Tibial artery (tissue), 4 donors: ENCODE data around the gene GATA5.
"Not testable (repeated sequence)": the region's sequence is repeated elsewhere in the genome, so short reads cannot be mapped to it uniquely, and the experiment has no call there.

Experiments used
- DNase-seq, 2 donors: peaks; one replicate each; pipeline ENCODE4 v3.0.0-alpha.2; 2019
- H3K27ac ChIP-seq, 2 donors: fragments of 200-600 bp; sonication (generic) in 1 of 2; 1 replicate in 1 of 2; 2 replicates in 1 of 2; pipeline ENCODE4 v1.5.1; 2018 to 2019; ENCODE audit warnings: mild to moderate bottlenecking in 1 of 2
- H3K27me3 ChIP-seq, 2 donors: fragments of 200-600 bp; sonication (generic) in 1 of 2; one replicate each; pipeline versions ENCODE4 v1.5.1 to v1.6.0; 2016 to 2019
- H3K36me3 ChIP-seq, 3 donors: fragments of 200-600 bp; sonication (generic) in 2 of 3; one replicate each; pipeline ENCODE4 v1.5.1; 2016 to 2019; ENCODE audit warnings: mild to moderate bottlenecking in 2 of 3
- H3K4me1 ChIP-seq, 4 donors: fragments of 200-600 bp; sonication (generic) in 2 of 4; 1 replicate in 3 of 4; 2 replicates in 1 of 4; pipeline ENCODE4 v1.5.1; 2016 to 2019
- H3K4me3 ChIP-seq, 2 donors: fragments of 200-600 bp; sonication (generic) in 1 of 2; 1 replicate in 1 of 2; 2 replicates in 1 of 2; pipeline ENCODE4 v1.5.1; 2018 to 2019; ENCODE audit warnings: mild to moderate bottlenecking in 2 of 2
- H3K9me3 ChIP-seq, 3 donors: fragments of 200-600 bp; sonication (generic) in 1 of 3; one replicate each; pipeline ENCODE4 v1.5.1; 2016 to 2019
- intact Hi-C: fragments of 100-400 bp; cut with DNase I; formaldehyde crosslinking; loops from one replicate; pipeline ENCODE4 v1.15.0; 2023; ENCODE audit warnings: low total_unique reads
- TF ChIP-seq, protein P1 (sequence below), 2 experiments: fragments of 200-600 bp in 1 of 2; fragments of 450-650 bp in 1 of 2; IDR thresholded peaks; one replicate each; pipeline ENCODE4 v1.5.1; 2017 to 2019; ENCODE audit warnings: antibody characterized with exemption in 2 of 2, mild to moderate bottlenecking in 1 of 2, moderate library complexity in 1 of 2

The GATA5 gene

DNA sequence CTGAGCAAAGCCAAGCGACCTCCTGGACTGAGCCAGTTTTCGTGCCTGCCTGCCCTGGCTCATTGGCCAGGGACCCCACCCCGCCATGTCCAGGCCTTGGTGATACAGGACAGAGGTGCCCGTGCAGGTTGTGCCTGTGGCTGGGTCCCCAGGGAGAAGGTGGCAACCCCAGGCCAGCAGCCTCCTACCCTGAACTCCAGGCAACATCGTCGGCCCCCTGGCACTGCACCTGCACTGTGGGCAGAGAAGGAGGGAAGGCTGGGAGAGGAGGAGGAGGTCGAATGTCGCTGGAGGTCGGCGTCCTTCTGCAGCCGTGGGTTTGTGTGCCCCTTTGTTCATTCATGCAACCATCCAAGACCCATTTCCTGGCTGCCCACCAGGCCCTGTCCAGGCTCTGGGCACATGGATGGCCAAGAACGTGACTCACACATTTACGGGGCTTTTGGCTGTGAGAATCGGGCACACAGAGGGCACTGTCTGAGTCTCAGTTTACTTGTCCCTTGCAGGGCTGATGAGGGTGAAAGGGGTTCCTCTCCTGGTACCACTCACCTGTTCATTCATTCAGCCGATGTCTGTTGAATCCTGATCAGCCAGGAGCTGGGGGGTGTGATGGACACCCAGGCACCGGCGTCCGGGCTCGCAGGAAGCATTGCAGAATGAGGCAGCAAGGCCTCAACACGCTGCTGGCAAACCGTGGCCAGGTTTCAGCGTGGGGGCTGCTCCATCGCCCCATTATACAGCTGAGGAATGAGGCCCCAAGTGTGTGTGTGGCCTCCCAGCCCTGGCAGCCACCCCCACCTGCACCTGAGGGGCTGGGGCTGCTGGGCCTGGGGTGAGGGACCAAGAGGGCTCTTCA, 46.1 kb downstream of the GATA5 start:
- peaks cover 0 to 21% (median 12%) of the 10 kb centered on the region in 4 donors for H3K4me1 ChIP-seq
- H3K27ac ChIP-seq = no peak overlapping the region
- no peaks in the 10 kb centered on the region for H3K36me3 ChIP-seq
- peaks cover 0 to 56% of the 10 kb centered on the region in 2 donors for H3K27me3 ChIP-seq
- intact Hi-C loops = no loop called here
- DNase-seq = no peak
- H3K9me3 ChIP-seq = no peaks in the 10 kb centered on the region
- TF ChIP-seq, protein P1, sequence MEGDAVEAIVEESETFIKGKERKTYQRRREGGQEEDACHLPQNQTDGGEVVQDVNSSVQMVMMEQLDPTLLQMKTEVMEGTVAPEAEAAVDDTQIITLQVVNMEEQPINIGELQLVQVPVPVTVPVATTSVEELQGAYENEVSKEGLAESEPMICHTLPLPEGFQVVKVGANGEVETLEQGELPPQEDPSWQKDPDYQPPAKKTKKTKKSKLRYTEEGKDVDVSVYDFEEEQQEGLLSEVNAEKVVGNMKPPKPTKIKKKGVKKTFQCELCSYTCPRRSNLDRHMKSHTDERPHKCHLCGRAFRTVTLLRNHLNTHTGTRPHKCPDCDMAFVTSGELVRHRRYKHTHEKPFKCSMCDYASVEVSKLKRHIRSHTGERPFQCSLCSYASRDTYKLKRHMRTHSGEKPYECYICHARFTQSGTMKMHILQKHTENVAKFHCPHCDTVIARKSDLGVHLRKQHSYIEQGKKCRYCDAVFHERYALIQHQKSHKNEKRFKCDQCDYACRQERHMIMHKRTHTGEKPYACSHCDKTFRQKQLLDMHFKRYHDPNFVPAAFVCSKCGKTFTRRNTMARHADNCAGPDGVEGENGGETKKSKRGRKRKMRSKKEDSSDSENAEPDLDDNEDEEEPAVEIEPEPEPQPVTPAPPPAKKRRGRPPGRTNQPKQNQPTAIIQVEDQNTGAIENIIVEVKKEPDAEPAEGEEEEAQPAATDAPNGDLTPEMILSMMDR (IDR thresholded peaks at IDR 0.05) = no peak
- no peak overlapping the region for H3K4me3 ChIP-seq

DNA sequence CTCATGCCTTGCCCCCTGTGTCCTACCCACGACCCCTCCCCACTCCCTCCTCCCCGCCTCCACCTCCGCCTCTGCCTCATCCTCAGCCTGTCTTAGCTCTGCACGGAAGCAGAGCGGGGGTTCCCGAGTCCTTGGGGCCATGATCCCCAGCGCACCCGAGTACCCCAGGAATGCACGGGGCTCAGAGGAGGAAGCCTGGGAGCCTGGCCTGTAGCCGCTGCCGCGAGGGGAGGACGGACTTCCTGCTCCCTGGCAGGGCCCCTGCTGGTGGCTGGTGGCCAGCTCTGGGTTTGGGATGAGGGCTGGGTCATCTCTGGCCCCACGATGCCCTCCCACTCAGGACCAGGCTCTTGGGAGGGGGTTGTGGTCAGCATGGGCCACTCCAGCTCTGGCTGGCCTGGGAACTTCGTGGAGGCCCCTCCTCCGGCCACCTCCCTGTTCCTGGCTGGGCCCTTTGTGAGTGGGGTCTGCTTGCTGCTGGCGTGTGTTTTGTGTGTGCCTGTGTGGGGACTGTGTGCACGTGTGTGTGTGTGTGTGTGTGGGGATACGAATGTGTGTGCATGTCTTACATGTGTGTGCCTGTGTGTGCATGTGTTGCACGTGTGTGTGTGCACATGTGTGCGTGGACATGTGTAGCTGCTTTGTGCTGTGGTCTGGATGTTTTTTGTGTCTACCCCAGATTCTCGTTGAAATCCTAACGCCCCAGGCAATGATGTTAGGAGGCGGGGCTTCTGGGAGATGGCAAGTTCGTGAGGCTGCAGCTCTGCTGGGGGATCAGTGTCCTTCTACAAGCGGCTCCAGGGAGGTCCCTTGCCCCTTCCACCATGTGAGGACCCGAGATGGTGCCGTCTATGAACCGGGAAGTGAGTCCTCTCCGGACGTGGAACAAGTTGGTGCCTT, 47.1 kb downstream of the GATA5 start:
- intact Hi-C loops = no loop called here
- no peak overlapping the region for H3K27ac ChIP-seq
- DNase-seq = no peak

DNA sequence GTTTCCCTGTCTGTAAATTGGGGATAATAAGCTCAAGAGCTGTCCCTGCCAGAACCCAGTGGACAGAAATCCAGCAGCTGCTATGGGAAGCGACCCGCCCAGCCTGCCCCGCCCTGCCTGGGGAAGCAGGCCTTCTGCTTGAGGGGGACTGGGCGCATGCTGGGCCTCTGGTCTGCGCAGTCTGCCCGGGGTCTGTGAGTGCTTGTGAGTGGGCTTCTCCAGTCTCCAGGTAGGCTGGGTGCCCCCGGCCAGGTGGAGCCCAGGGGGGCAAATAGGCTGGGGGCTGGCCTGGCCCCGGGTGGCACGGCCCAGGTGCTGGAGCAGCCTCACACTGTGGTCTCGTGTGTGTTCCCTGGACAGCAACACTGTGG, 47.8 kb downstream of the GATA5 start:
- intact Hi-C loops = no loop called here
- DNase-seq = no peak
- no peaks in the 10 kb centered on the region for H3K9me3 ChIP-seq
- H3K27ac ChIP-seq = no peak overlapping the region
- H3K27me3 ChIP-seq = peaks cover 0 to 73% of the 10 kb centered on the region in 2 donors
- H3K4me1 ChIP-seq = peaks cover 0 to 7% (median 0%) of the 10 kb centered on the region in 4 donors
- H3K4me3 ChIP-seq = no peak overlapping the region
- TF ChIP-seq, protein P1 (IDR thresholded peaks at IDR 0.05) = no peak
- H3K36me3 ChIP-seq = no peaks in the 10 kb centered on the region

More for the DNA sequence above, 47.1 kb downstream of the GATA5 start:
- peaks cover 0 to 67% of the 10 kb centered on the region in 2 donors for H3K27me3 ChIP-seq
- no peaks in the 10 kb centered on the region for H3K9me3 ChIP-seq
- no peaks in the 10 kb centered on the region for H3K36me3 ChIP-seq
- peaks cover 0 to 12% (median 5%) of the 10 kb centered on the region in 4 donors for H3K4me1 ChIP-seq
- no peak overlapping the region for H3K4me3 ChIP-seq
- TF ChIP-seq, protein P1 (IDR thresholded peaks at IDR 0.05) = no peak

DNA sequence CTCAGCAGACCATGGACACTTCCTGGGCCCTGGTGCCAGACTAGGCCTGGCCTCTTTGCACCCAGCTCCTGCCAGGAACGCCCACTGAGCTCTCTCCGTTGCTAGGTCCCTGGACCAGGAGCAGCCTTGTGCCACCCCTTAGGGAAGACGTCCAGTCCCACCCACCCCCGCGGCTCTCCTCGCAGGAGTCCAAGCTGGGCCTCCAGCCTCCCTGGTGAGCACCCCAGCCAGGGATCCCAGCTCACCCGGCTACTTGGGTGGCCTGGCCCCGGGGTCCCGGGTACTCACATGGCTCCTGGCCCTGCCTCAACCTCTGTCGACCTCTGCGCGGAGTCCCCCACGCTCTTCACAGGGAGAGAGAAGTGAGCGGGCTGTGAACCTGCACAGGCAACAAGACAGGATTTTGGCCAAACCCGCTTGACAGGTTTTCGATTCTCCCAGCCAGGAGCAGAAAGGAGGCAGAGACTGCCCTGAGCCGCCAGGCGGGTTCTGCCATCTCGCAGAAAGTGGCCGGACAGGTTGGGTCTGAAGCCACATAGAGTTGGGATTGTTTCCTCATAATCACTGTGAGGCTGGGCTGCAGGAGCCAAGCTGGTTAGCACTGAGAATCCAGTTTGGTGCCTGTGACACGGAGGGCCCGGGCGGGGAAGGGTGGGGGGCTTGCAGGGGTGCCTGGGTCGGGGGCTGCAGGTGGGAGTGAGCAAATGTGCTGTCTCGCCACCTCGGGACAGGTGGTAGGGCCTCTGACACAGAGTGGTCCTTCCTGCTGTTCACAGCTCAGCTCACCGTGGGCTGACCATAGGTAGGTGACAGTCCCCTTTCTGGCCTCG, 48.4 kb downstream of the GATA5 start, which contains the start of gene RBBP8NL:
Gene RBBP8NL (minus strand): TSS at position 368 of the 830 bp plus-strand sequence. CDS start 7,892 bp downstream, outside the sequence.
- H3K27ac ChIP-seq = no peak within 1 kb of the TSS
- TF ChIP-seq, protein P1 (IDR thresholded peaks at IDR 0.05) = no peak
- H3K36me3 ChIP-seq = no peaks in the 10 kb centered on the region
- intact Hi-C loops = no loop called here
- peaks cover 0 to 78% of the 10 kb centered on the region in 2 donors for H3K27me3 ChIP-seq
- peaks cover 0 to 7% (median 0%) of the 10 kb centered on the region in 4 donors for H3K4me1 ChIP-seq
- H3K4me3 ChIP-seq = no peak within 1 kb of the TSS
- H3K9me3 ChIP-seq = no peaks in the 10 kb centered on the region
- DNase-seq = no peak

DNA sequence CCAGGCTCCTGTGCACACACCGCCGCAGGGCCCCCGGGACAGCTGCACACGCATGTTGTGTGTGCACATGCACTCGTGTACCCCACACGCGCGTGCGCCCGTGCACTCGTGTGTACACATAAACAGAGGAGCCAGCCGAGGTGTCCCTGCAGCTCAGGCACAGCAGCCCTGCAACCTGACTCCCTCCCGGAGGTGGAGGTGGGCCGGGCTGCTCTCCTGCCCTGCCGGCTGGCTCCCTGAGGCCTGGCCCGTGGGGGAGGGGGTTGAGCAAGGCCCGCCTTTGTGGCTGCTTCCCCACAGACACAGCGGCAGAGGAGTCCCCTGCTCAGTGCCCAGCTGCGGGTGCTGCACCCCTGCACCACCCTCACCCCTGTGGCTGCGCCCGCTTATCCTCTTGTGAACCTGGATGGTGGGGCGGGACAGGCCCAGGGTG, 49.1 kb downstream of the GATA5 start:
- peaks cover 0 to 78% of the 10 kb centered on the region in 2 donors for H3K27me3 ChIP-seq
- no peaks in the 10 kb centered on the region for H3K9me3 ChIP-seq
- no peak overlapping the region for H3K4me3 ChIP-seq
- intact Hi-C loops = no loop called here
- TF ChIP-seq, protein P1 (IDR thresholded peaks at IDR 0.05) = no peak
- H3K27ac ChIP-seq = no peak overlapping the region
- no peak for DNase-seq
- H3K36me3 ChIP-seq = no peaks in the 10 kb centered on the region
- peaks cover 0 to 7% (median 0%) of the 10 kb centered on the region in 4 donors for H3K4me1 ChIP-seq

DNA sequence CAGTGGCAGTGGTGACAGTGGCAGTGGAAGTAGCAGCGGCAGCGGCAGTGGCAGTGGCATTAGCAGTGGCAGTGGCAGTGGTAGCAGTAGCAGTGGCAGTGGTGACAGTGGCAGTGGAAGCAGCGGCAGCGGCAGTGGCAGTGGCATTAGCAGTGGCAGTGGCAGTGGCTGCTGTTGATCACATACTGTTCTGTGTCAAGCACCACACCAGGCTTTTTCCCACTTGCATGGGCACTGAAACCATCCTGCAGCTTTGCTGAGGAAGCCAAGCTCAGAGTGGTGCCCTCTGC, 49.8 kb downstream of the GATA5 start:
- H3K27ac ChIP-seq, H3K4me1 ChIP-seq, DNase-seq, H3K9me3 ChIP-seq, intact Hi-C loops, H3K36me3 ChIP-seq, H3K4me3 ChIP-seq: not testable (repeated sequence)
- H3K27me3 ChIP-seq = peaks cover 0 to 78% of the 10 kb centered on the region in 2 donors
